Measurements from ENCODE around the gene HP. TPM values are rescaled to one million over a fixed set of nuclear protein-coding genes. Genes with fewer than 3 reads are reported as not detected.

The HP gene
- total RNA-seq, 1 donor from 2014 or later, result not detected

DNA sequence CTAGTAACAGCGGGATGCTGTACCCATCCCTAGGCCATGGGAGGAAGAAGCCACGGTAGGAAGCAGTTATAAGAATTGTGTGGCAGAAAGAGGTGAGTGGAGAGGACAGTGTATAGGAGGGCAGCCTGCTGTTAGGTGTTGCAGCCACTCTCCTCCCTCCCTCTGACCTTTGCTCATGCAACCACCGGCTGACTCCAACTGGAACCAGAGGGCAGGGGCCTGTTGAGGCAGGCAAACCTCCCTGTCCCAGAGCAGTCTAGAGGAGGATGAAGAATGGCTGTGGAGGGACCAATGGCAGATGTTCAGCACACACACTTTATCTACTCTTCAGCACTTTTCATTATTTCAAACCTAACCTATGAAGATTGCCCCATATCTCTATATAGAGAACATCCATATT is 36.9 kb downstream of the HP start:
- Mint-ChIP-seq H3K4me1 (ENCODE audit: unreplicated experiment) (peaks cover 33% of the 10 kb centered on the region), H3K9me3 (ENCODE audit: unreplicated experiment) (no peaks in the 10 kb centered on the region), H3K27me3 (ENCODE audit: unreplicated experiment) (peaks cover 7% of the 10 kb centered on the region), H3K4me3 (ENCODE audit: unreplicated experiment) (no peak overlapping the region), H3K27ac (ENCODE audit: unreplicated experiment) (peak overlapping the region; percentile 44), H3K36me3 (ENCODE audit: low read depth, unreplicated experiment) (peaks cover 31% of the 10 kb centered on the region)
- no peak for DNase-seq (ENCODE audit: low spot score)
- TF ChIP-seq, protein P1, sequence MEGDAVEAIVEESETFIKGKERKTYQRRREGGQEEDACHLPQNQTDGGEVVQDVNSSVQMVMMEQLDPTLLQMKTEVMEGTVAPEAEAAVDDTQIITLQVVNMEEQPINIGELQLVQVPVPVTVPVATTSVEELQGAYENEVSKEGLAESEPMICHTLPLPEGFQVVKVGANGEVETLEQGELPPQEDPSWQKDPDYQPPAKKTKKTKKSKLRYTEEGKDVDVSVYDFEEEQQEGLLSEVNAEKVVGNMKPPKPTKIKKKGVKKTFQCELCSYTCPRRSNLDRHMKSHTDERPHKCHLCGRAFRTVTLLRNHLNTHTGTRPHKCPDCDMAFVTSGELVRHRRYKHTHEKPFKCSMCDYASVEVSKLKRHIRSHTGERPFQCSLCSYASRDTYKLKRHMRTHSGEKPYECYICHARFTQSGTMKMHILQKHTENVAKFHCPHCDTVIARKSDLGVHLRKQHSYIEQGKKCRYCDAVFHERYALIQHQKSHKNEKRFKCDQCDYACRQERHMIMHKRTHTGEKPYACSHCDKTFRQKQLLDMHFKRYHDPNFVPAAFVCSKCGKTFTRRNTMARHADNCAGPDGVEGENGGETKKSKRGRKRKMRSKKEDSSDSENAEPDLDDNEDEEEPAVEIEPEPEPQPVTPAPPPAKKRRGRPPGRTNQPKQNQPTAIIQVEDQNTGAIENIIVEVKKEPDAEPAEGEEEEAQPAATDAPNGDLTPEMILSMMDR (IDR thresholded peaks at IDR 0.05; ENCODE audit: unreplicated experiment), result no peak

DNA sequence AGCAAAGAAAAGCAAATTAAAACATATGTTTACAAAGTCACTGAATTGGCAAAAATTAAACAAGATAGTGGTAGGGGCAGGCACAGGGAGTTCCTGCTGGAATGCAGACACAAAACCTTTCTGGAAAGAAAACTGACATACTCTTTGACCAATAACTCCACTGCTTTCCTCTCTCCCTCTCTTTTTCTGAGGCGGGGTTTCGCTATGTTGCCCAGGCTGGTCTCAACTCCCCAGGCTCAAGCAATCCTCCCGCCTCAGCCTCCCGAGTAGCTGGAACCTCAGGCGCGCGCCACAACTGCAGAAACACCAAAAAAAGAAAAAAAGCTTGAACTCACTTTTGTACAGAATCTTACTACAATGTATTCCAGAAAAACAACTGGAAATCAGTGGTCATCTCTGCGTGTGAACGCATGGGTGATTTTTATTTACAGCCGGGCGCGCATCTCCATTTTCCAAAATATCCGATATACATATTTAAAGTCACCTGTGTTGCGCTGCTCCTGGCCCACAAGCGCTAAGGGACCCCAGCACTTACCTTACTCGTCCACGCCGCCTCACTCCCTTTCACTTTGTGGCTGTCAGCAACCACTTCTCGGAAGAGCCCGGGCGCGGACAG is 38.6 kb downstream of the HP start:
- H3K9me3 Mint-ChIP-seq (ENCODE audit: unreplicated experiment), result no peaks in the 10 kb centered on the region

DNA sequence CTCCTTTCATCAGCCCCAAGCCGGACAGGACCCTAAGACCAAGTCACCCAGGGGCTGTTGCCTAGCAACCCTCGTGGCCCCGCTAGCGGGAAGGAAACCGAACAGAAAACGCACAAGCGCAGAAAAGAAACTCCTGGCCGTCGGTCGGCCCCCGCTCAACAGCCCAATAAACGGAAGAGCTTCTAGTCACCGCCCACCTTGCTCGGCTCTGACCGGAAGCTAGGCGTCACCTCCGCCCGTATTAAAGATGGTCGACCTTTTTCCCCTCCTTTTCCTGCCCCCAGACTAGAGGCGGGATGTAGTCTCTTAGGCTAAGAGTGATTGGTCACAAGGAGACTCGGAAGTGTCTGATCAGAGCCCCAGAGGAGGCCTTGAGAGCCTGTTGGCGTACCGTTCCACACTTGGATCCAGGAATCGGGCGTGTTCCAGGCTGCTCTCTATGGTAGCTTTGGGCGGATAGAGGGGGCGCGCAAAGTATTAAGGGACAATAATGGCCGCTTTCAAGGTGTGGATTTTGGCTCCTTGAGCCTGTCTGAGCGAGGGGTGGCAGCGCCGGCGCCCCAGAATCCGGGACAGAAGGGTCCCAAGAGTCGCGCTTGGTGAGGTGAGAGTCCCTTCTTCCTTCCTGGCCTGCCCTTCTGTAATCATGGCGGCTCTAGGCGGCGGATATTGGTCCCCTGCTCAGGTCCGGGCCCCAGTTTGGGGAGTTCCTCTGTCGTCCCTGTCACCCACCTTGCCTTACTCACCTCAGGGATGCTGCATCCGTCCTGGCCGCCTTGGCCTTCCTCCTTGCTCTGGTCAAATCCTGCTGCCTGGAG is 39.4 kb downstream of the HP start, which contains the start of the genes DHX38 and TXNL4B:
TSS of gene DHX38 (plus strand) at position 400 of the 818 bp plus-strand sequence. CDS start 2,311 bp downstream, outside the sequence.
TSS of gene TXNL4B (minus strand) at position 173 of the 818 bp plus-strand sequence. CDS start 2,871 bp downstream, outside the sequence.
- Mint-ChIP-seq H3K36me3 (ENCODE audit: low read depth, unreplicated experiment) (peaks cover 42% of the 10 kb centered on the region), H3K27me3 (ENCODE audit: unreplicated experiment) (peaks cover 12% of the 10 kb centered on the region), H3K4me1 (ENCODE audit: unreplicated experiment) (peaks cover 36% of the 10 kb centered on the region), H3K4me3 (ENCODE audit: unreplicated experiment) (peak within 1 kb of the TSS; percentile 98), H3K9me3 (ENCODE audit: unreplicated experiment) (no peaks in the 10 kb centered on the region), H3K27ac (ENCODE audit: unreplicated experiment) (peak within 1 kb of the TSS; percentile 97)
- TF ChIP-seq, protein P1 (IDR thresholded peaks at IDR 0.05; ENCODE audit: unreplicated experiment), result no peak
- DNase-seq (ENCODE audit: low spot score), result peak; percentile 89

More for the DNA sequence above, 38.6 kb downstream of the HP start:
- peak; percentile 17 for DNase-seq (ENCODE audit: low spot score)
- H3K27me3 Mint-ChIP-seq (ENCODE audit: unreplicated experiment), result peaks cover 9% of the 10 kb centered on the region
- H3K4me3 Mint-ChIP-seq (ENCODE audit: unreplicated experiment), result peak overlapping the region; percentile 98
- peaks cover 33% of the 10 kb centered on the region for H3K4me1 Mint-ChIP-seq (ENCODE audit: unreplicated experiment)
- TF ChIP-seq, protein P1 (IDR thresholded peaks at IDR 0.05; ENCODE audit: unreplicated experiment), result no peak
- peaks cover 37% of the 10 kb centered on the region for H3K36me3 Mint-ChIP-seq (ENCODE audit: low read depth, unreplicated experiment)
- H3K27ac Mint-ChIP-seq (ENCODE audit: unreplicated experiment), result peak overlapping the region; percentile 97

DNA sequence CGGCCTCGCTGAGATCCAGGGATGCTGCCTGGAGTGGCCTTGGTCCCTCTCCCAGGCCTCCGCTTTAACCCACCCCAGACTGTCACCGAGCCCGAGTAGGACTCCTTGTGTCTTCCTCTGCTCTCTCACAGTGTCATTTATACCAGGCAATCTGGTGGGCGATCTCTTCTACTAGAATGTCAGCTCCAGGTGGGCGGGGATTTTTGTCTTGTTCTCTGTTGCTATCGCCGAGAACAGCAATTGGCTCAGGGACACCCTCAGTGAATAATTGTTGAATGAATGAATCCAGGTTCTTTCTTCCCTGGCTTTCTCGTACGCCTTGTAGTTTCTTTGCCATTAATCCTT is 39.9 kb downstream of the HP start:
- TF ChIP-seq, protein P1 (IDR thresholded peaks at IDR 0.05; ENCODE audit: unreplicated experiment), result no peak
- DNase-seq (ENCODE audit: low spot score), result no peak

More for the DNA sequence above, 39.9 kb downstream of the HP start:
- Mint-ChIP-seq H3K36me3 (ENCODE audit: low read depth, unreplicated experiment) (peaks cover 41% of the 10 kb centered on the region), H3K27ac (ENCODE audit: unreplicated experiment) (peak overlapping the region; percentile 97), H3K27me3 (ENCODE audit: unreplicated experiment) (peaks cover 13% of the 10 kb centered on the region), H3K9me3 (ENCODE audit: unreplicated experiment) (no peaks in the 10 kb centered on the region), H3K4me1 (ENCODE audit: unreplicated experiment) (peaks cover 40% of the 10 kb centered on the region), H3K4me3 (ENCODE audit: unreplicated experiment) (peak overlapping the region; percentile 98)
